IPS-18a (cell line): ENCODE data around the gene SMCHD1.
"Not testable (repeated sequence)": the region's sequence is repeated elsewhere in the genome, so short reads cannot be mapped to it uniquely, and the experiment has no call there.

Source experiments
- H3K27ac ChIP-seq: one replicate; pipeline ENCODE4 v1.5.1; 2013; ENCODE audit warnings: low read length
- H3K27me3 ChIP-seq: one replicate; pipeline ENCODE4 v1.6.1; 2013; ENCODE audit warnings: mild to moderate bottlenecking, low read length; ENCODE audit not compliant: control insufficient read depth, insufficient read depth
- H3K36me3 ChIP-seq: one replicate; pipeline ENCODE4 v1.6.1; 2013; ENCODE audit warnings: low read depth, low read length; ENCODE audit not compliant: control insufficient read depth
- H3K4me1 ChIP-seq: one replicate; pipeline ENCODE4 v1.6.1; 2013; ENCODE audit warnings: low read depth, low read length; ENCODE audit not compliant: control insufficient read depth
- H3K4me3 ChIP-seq: one replicate; pipeline ENCODE4 v1.5.1; 2013; ENCODE audit warnings: low read length
- H3K9ac ChIP-seq: one replicate; pipeline ENCODE4 v1.6.1; 2013; ENCODE audit warnings: mild to moderate bottlenecking, low read length, moderate library complexity
- H3K9me3 ChIP-seq: one replicate; pipeline ENCODE4 v1.6.1; 2013; ENCODE audit warnings: low read depth, low read length; ENCODE audit not compliant: control insufficient read depth

SMCHD1 gene

DNA sequence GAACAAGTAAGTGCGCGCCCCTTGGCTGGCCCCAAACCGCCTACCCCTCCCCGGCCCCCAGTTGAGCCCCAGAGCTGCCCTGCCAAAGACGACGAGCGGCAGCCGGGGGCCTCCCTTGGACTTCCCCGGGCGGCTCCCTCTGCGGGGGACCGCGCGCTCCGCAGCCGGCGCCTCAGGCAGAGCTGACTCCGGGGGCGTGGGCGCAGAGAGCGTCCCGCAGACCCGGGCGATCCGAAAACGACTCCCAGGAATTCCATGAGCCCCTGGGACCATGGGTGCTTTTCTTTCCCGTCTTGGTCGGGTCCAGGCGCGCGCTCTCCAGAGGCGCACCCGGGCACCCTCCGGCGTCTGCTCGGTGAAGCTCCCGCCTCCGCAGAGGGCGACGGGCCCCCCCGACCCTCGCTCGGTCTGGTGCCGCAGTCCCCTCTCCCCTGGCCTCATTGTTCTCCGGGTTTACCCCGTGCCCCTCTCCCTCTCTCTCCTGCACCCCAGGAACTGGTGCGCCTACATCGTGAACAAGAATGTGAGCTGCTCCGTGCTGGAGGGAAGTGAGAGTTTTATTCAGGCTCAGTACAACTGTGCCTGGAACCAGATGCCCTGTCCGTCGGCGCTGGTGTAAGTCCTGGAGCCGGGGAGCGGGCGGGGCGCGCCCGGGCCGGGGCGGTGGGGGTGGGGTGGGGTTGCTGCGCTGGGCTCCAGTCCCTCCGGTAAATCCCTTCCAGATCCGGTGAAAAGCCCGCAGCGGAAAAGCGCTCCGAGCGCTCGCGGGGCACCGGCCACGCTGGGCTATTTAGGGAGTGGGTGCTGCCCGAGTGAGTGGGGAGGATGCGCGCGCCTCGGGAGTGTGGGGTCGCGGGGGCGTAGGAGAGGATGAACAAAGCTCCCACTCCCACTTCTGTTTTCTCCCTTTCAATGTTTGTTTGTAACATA, 192.1 kb downstream of the SMCHD1 start:
- Histone ChIP-seq H3K4me1 (peaks cover 6% of the 10 kb centered on the region), H3K9me3 (no peaks in the 10 kb centered on the region), H3K9ac (peak overlapping the region; percentile 38), H3K4me3 (peak overlapping the region; percentile 73), H3K27me3 (peaks cover 62% of the 10 kb centered on the region), H3K27ac (no peak overlapping the region), H3K36me3 (no peaks in the 10 kb centered on the region)

- peak overlapping the region; percentile 73 for H3K4me3 ChIP-seq
- H3K27me3 ChIP-seq, result peaks cover 62% of the 10 kb centered on the region
- H3K27ac ChIP-seq, result no peak overlapping the region
- no peak overlapping the region for H3K9ac ChIP-seq
- no peaks in the 10 kb centered on the region for H3K9me3 ChIP-seq
- peaks cover 6% of the 10 kb centered on the region for H3K4me1 ChIP-seq
- no peaks in the 10 kb centered on the region for H3K36me3 ChIP-seq
These were observed 193.0 kb downstream of the SMCHD1 start for GRCh38 chr18:2848247-2849246.

DNA sequence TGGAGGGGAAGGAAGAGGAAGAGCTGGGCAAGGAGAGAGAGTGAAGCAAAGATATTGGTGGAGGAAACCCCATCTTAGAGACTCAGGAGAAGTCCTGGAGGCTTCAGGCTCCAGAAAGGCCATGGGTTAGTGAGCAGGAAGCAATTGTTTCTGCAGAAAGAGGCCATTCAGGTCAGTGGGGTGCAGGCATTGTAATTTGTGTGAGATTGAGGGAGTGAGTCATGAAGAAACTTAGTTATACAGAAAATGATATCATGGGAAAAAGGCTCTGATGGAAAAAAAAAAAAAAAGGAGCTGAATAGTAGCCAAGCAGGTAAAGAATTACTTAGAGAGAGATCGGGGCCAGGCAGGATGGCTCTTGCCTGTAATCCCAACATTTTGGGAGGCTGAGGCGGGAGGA, 195.3 kb downstream of the SMCHD1 start:
- H3K9ac ChIP-seq, result no peak overlapping the region
- H3K4me1 ChIP-seq, result peaks cover 6% of the 10 kb centered on the region
- H3K9me3 ChIP-seq, result no peaks in the 10 kb centered on the region
- no peak overlapping the region for H3K27ac ChIP-seq
- no peaks in the 10 kb centered on the region for H3K36me3 ChIP-seq
- no peak overlapping the region for H3K4me3 ChIP-seq
- H3K27me3 ChIP-seq, result peaks cover 40% of the 10 kb centered on the region

GRCh38 chr18:2851771-2852170, 196.2 kb downstream of the SMCHD1 start:
- Histone ChIP-seq H3K36me3 (no peaks in the 10 kb centered on the region), H3K27me3 (peaks cover 31% of the 10 kb centered on the region), H3K9me3 (no peaks in the 10 kb centered on the region), H3K27ac (no peak overlapping the region), H3K4me1 (peaks cover 6% of the 10 kb centered on the region), H3K4me3 (no peak overlapping the region), H3K9ac (no peak overlapping the region)

GRCh38 chr18:2852460-2852859, 196.9 kb downstream of the SMCHD1 start:
- H3K4me3 ChIP-seq, H3K27ac ChIP-seq, H3K9me3 ChIP-seq, H3K36me3 ChIP-seq, H3K9ac ChIP-seq, H3K4me1 ChIP-seq: not testable (repeated sequence)
- H3K27me3 ChIP-seq, result peaks cover 24% of the 10 kb centered on the region

DNA sequence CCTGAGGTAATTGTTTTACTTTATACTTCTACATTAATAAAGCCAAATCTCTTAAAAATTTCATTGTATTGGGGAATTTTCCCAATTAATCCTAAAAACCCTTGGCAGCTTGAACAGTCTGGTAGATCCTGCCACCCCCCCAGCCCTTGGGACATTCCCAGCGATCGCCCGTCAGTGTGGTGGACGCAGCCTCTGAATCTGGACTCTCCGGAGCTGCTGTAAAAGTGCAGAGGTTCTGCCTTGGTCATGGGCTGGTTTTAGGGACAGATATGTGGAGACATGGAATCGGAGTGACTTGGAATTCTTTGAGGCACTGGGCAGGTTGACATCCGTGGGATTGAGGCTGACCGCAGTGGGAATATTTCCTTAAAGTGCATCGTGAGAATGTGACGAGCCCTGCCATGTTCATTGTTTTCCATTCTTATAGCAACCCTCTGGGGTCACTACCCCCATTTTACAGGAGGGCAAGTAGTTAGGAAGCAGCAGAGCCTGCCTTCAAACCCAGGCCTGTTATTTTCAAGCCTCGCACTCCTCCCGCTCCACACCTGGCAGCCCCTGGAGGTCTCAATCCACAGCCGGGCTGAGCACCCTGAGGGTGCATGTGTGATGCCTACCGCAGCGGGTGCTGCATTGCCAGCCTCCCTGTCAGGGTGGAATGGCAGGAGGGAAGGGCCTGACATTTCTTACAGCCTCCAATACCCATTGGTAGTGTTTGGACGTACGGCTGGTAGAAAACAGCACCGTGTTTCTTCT, 197.8 kb downstream of the SMCHD1 start:
- peaks cover 15% of the 10 kb centered on the region for H3K27me3 ChIP-seq
- H3K36me3 ChIP-seq, result no peaks in the 10 kb centered on the region
- peaks cover under 1% of the 10 kb centered on the region for H3K4me1 ChIP-seq
- no peak overlapping the region for H3K9ac ChIP-seq
- H3K4me3 ChIP-seq, result no peak overlapping the region
- H3K9me3 ChIP-seq, result no peaks in the 10 kb centered on the region
- no peak overlapping the region for H3K27ac ChIP-seq

DNA sequence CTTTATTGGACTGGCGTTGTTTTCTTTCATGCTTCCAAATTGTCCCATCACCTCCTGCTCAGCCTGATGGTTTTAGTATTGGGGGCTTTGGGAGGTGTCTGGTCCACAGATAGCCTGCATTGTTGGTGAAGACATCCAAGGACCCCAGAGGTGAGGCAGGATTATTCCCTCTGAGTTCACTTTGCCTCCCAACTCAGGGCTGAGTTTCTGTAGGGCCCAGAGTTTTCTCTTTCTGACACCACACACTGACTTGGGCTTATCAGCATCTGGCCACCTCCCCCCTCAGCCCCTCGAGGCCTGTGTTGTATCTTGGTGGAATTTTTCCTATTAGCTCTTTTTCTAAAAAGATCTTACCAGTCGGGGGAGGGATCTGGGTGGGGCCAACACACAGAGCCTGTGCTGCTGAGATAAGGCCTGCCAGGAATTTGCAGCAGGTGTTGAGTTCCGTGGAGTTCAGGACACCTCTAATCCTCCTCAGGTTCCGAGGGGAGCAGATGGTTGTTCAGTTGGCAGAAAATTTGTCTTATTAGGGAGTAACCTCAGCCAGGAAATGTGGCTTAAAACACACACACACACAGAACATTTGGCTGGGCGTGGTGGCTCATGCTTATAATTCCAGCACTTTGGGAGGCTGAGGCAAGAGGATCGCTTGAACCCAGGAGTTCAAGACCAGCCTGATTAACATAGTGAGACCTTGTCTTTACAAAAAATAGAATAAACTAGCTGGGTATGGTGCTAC, 198.6 kb downstream of the SMCHD1 start:
- Histone ChIP-seq H3K9ac (no peak overlapping the region), H3K4me3 (no peak overlapping the region), H3K27ac (no peak overlapping the region), H3K4me1 (no peaks in the 10 kb centered on the region), H3K36me3 (no peaks in the 10 kb centered on the region), H3K9me3 (no peaks in the 10 kb centered on the region), H3K27me3 (peaks cover 7% of the 10 kb centered on the region)
